Memory B cell (primary cell): ENCODE data around the gene CLRN3.

Experiments
- ATAC-seq: fragments of 150-1000 bp; cut with Tn5 transposase; 2 replicates; pipeline ENCODE4 v1.10.0; 2021; ENCODE audit warnings: low read depth, mild to moderate bottlenecking, moderate library complexity
- DNase-seq, 2 donors: peaks; one replicate each; pipeline ENCODE4 v3.0.0; 2022; ENCODE audit warnings: low spot score in 2 of 2
- H3K27ac Mint-ChIP-seq: one replicate; pipeline ENCODE4 v1.8.0; 2022; ENCODE audit warnings: mild to moderate bottlenecking, moderate library complexity, mixed read lengths
- H3K27me3 Mint-ChIP-seq: one replicate; pipeline ENCODE4 v1.8.0; 2022; ENCODE audit warnings: mixed read lengths
- H3K36me3 Mint-ChIP-seq: one replicate; pipeline ENCODE4 v1.8.0; 2022; ENCODE audit warnings: mild to moderate bottlenecking, mixed read lengths
- H3K4me1 Mint-ChIP-seq: one replicate; pipeline ENCODE4 v1.8.0; 2022; ENCODE audit warnings: mixed read lengths
- H3K4me3 Mint-ChIP-seq: one replicate; pipeline ENCODE4 v1.8.0; 2022; ENCODE audit warnings: mild to moderate bottlenecking, moderate library complexity, mixed read lengths
- H3K9me3 Mint-ChIP-seq: one replicate; pipeline ENCODE4 v1.8.0; 2022; ENCODE audit warnings: mixed read lengths

Gene CLRN3

DNA sequence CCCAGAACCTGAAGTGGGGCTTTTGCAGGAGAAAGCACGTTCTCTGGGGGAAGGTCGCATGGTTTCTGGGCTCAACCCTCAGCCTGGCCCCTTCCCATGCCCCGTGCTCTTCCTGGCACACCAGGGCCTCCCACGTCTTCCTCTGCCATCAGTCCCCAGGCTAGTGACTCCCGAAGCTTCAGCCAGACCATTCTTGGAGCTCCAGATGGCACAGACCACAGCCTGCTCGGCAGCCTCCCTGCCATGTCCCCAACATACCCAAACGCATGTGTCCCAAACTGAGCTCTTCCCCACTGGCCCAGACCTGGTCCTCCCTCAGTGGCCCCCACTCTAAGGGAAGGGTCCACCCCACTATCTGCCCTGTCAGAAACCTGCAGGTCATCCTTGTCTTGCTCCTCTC lies 47.0 kb downstream of the CLRN3 start:
- no peak overlapping the region for H3K27ac Mint-ChIP-seq
- H3K9me3 Mint-ChIP-seq = peaks cover 4% of the 10 kb centered on the region
- ATAC-seq (no peak), DNase-seq (no peak)
- peaks cover 3% of the 10 kb centered on the region for H3K27me3 Mint-ChIP-seq
- H3K4me3 Mint-ChIP-seq = no peak overlapping the region
- peaks cover 3% of the 10 kb centered on the region for H3K36me3 Mint-ChIP-seq
- H3K4me1 Mint-ChIP-seq = peaks cover 9% of the 10 kb centered on the region

DNA sequence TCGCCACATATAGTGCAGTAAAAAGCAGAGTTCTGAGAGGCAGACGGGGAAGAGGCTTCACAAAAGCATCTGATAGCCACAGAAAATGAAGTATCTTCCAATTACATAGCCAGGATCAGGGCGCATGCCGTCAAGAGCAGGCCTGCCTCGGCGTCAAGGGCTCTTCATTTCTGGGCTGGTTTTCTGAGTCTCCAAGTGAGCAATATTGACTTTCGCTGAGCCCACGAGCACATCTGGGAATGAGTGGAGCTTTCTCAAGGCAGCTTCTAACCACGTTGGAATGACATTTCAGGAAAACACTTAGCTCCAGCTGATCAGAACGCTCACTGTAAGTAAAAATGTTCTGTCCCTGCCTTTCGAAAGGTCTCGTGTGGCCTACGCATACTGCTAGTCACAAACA lies 51.9 kb downstream of the CLRN3 start:
- H3K27ac Mint-ChIP-seq = no peak overlapping the region
- H3K9me3 Mint-ChIP-seq = no peaks in the 10 kb centered on the region
- DNase-seq (no peak), ATAC-seq (no peak)
- no peaks in the 10 kb centered on the region for H3K36me3 Mint-ChIP-seq
- no peak overlapping the region for H3K4me3 Mint-ChIP-seq
- peaks cover under 1% of the 10 kb centered on the region for H3K4me1 Mint-ChIP-seq
- peaks cover 3% of the 10 kb centered on the region for H3K27me3 Mint-ChIP-seq

DNA sequence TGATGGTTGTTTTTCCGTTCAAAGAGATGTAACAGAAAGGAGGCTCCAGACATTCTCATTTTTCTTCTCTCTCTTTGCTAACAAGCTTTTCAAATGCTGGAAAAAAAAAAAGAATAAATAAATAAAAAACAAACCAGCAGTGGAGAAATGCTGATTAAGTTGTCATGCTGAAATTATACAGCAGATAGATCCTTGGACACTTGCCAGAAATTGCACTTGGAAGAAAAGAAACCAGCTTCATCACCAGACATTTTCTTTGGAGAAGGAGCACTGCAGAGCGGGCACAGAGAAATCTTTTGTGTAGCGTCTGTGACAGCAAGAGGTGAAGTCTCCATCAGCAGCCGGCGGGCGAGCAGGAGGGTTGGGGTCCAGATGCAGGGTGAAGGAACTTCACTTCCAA lies 55.8 kb downstream of the CLRN3 start:
- Mint-ChIP-seq H3K9me3 (no peaks in the 10 kb centered on the region), H3K27me3 (peaks cover 9% of the 10 kb centered on the region), H3K27ac (no peak overlapping the region), H3K36me3 (no peaks in the 10 kb centered on the region), H3K4me1 (no peaks in the 10 kb centered on the region), H3K4me3 (no peak overlapping the region)
- DNase-seq (no peak), ATAC-seq (no peak)

DNA sequence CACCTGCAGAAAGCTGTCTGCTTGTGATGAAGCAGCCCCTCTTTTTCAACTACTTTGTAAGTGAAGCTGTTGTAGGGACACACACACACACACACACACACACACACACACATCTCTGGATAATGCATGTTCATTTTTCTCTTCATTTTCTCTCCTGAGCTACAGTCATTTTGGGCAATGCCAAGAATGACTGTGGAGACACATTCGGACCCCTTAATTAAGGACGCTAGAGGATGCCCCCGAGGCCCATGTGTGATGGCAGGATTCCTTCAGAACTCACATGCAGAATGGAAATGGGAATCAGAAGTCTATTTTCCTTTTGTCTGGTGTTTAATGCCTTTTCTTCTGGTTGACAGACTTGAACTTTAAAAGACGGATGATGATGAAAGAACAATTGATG lies 56.6 kb downstream of the CLRN3 start:
- no peaks in the 10 kb centered on the region for H3K4me1 Mint-ChIP-seq
- no peak for ATAC-seq
- H3K9me3 Mint-ChIP-seq = no peaks in the 10 kb centered on the region
- no peak overlapping the region for H3K4me3 Mint-ChIP-seq
- H3K27ac Mint-ChIP-seq = no peak overlapping the region
- peaks cover 9% of the 10 kb centered on the region for H3K27me3 Mint-ChIP-seq
- no peaks in the 10 kb centered on the region for H3K36me3 Mint-ChIP-seq
- no peak for DNase-seq

DNA sequence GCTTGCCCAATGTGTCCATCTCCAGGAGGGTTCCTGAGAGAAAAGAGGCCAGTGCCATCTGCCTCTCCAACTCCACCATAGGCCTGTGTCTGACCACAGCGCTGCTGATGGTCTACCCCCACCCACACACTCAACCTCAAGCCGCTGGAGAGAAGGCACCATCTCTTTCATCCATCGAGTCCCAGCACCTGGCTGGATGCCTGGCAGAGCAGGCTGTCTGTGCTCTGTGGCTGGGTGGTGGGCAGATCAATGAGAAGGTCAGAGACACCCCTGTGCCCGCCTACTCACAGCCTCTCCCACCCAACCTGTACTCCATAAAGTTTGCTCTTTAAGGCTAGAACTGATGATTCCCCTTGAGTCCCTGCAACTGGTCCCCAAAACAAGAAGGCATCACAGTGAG lies 58.0 kb downstream of the CLRN3 start:
- no peak overlapping the region for H3K4me3 Mint-ChIP-seq
- no peaks in the 10 kb centered on the region for H3K9me3 Mint-ChIP-seq
- H3K4me1 Mint-ChIP-seq = no peaks in the 10 kb centered on the region
- H3K27me3 Mint-ChIP-seq = peaks cover 9% of the 10 kb centered on the region
- H3K27ac Mint-ChIP-seq = no peak overlapping the region
- H3K36me3 Mint-ChIP-seq = no peaks in the 10 kb centered on the region
- ATAC-seq (no peak), DNase-seq (no peak)

DNA sequence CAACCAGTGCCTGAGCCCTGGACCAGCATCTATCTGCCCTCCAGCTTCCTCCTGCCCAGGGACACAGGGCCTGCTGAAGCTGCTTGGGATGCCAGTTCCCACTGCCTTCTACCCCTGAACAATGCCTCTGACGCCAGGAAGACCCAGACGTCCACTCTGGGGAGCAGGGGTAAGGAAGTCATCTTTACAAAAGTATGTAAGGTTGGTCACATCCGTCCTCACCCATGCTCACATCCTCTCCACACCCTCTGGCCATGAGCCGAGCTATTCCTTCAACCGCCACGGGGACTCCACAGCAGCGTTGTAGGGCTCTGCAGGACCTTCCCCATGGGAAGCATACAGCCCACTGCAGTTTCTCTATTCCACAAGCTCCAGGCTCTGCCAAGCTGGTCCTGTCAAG lies 58.5 kb downstream of the CLRN3 start:
- no peak for DNase-seq
- Mint-ChIP-seq H3K4me1 (no peaks in the 10 kb centered on the region), H3K4me3 (no peak overlapping the region)

DNA sequence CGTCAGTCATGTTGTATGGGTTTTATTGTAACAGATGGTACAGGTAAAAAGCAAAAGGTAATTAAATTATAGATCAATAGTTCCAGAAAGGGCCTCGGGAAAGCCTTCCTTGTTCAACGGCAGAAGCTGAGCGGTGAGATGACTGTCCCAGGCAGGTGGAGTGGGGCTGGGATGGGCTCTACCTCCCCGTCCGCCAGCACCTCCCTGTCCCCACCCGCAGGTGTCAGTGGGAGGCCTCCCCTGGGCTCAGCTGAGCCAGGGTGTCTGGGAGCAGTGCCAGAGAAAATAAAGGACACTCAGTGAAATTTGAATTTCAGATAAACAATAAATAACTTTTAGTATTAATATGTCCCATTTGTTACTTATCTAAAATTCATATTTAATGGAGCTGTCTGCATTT lies 58.9 kb downstream of the CLRN3 start:
- DNase-seq (no peak), ATAC-seq (no peak)
- H3K4me1 Mint-ChIP-seq = no peaks in the 10 kb centered on the region
- no peak overlapping the region for H3K27ac Mint-ChIP-seq
- peaks cover 9% of the 10 kb centered on the region for H3K27me3 Mint-ChIP-seq
- H3K36me3 Mint-ChIP-seq = no peaks in the 10 kb centered on the region
- H3K4me3 Mint-ChIP-seq = no peak overlapping the region
- no peaks in the 10 kb centered on the region for H3K9me3 Mint-ChIP-seq

More for the DNA sequence above, 58.5 kb downstream of the CLRN3 start:
- no peak for ATAC-seq
- Mint-ChIP-seq H3K27me3 (peaks cover 9% of the 10 kb centered on the region), H3K36me3 (no peaks in the 10 kb centered on the region), H3K9me3 (no peaks in the 10 kb centered on the region), H3K27ac (no peak overlapping the region)

DNA sequence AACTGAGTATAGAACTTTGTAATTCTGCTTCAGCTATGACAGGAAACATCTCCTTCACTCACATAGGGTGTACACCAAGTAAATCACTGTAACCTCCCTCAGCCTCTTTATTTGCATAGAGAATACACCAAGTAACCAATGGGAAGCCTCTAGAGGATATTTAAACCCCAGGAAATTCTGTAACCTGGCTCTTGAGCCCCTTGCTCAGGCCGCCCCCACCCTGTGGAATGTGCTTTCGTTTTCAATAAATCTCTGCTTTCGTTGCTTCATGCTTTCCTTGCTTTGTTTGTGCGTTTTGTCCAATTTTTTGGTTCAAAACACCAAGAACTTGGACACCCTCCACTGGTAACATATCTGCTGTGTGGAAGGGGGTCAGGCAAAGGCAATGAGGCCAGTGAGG lies 60.2 kb downstream of the CLRN3 start:
- H3K4me3 Mint-ChIP-seq = no peak overlapping the region
- H3K4me1 Mint-ChIP-seq = no peaks in the 10 kb centered on the region
- H3K27me3 Mint-ChIP-seq = peaks cover 7% of the 10 kb centered on the region
- H3K27ac Mint-ChIP-seq = no peak overlapping the region
- no peaks in the 10 kb centered on the region for H3K36me3 Mint-ChIP-seq
- DNase-seq = no peak
- no peak for ATAC-seq
- H3K9me3 Mint-ChIP-seq = no peaks in the 10 kb centered on the region

DNA sequence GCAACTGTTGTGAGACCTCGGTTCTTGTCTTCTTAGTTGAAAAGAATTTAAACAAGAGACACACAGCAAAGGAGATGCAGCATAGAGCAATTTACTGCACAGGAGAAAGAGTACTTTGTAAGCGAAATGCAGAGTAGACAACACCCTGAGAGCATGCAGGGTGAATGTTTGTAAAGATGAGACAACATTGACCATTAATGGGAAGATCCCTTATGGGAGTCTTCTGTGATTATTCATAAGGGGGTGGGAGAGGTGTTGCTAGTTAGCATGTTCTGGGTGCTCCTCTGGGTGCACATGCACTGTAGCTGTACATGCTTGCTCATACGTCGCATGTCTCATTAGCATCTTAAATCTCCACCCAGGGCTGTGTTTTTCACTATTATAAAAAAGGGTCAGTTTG lies 62.3 kb downstream of the CLRN3 start:
- H3K4me3 Mint-ChIP-seq = no peak overlapping the region
- no peak overlapping the region for H3K27ac Mint-ChIP-seq
- no peaks in the 10 kb centered on the region for H3K9me3 Mint-ChIP-seq
- H3K36me3 Mint-ChIP-seq = no peaks in the 10 kb centered on the region
- H3K27me3 Mint-ChIP-seq = peaks cover 7% of the 10 kb centered on the region
- ATAC-seq (no peak), DNase-seq (no peak)
- H3K4me1 Mint-ChIP-seq = no peaks in the 10 kb centered on the region
